HL-60 (cell line): Measurements from ENCODE around the gene MAD2L1.
"Not testable (repeated sequence)": the region's sequence is repeated elsewhere in the genome, so short reads cannot be mapped to it uniquely, and the experiment has no call there.

Experiments
- DNase-seq, 2 experiments: peaks; one replicate each; pipeline ENCODE4 v3.0.0-alpha.2; 2010 to 2020; ENCODE audit warnings: low read depth in 1 of 2, low spot score in 1 of 2
- H3K27ac ChIP-seq: fragments of 250-450 bp; sonication (Bioruptor Pico); replicated peaks from 2 replicates; pipeline ENCODE4 v1.5.1; 2020; ENCODE audit warnings: mild to moderate bottlenecking, moderate library complexity
- H3K27me3 ChIP-seq: fragments of 250-450 bp; sonication (Bioruptor Pico); 2 replicates; pipeline ENCODE4 v1.5.1; 2021; ENCODE audit warnings: mild to moderate bottlenecking, moderate library complexity; ENCODE audit not compliant: insufficient read depth, poor library complexity, severe bottlenecking
- H3K4me3 ChIP-seq: replicated peaks from 2 replicates; pipeline ENCODE4 v1.5.1; 2011; ENCODE audit warnings: mild to moderate bottlenecking, control low read depth, low read length; ENCODE audit not compliant: insufficient read depth
- CTCF ChIP-seq: IDR thresholded peaks from one replicate; pipeline ENCODE4 v1.5.1; 2011; ENCODE audit warnings: low read length, control low read depth, inconsistent platforms; ENCODE audit not compliant: insufficient read depth
- GABPA ChIP-seq: IDR thresholded peaks from 2 replicates; pipeline ENCODE4 v1.6.1; 2012; ENCODE audit warnings: low read depth
- POLR2AphosphoS5 ChIP-seq: IDR thresholded peaks from 2 replicates; pipeline ENCODE4 v1.6.1; 2012; ENCODE audit warnings: low read depth
- SPI1 ChIP-seq: IDR thresholded peaks from 2 replicates; pipeline ENCODE4 v1.6.1; 2012; ENCODE audit warnings: low read depth, mild to moderate bottlenecking, borderline replicate concordance
- TF ChIP-seq, protein P1 (sequence below): IDR thresholded peaks from 2 replicates; pipeline ENCODE4 v1.6.1; 2012; ENCODE audit warnings: low read depth; ENCODE audit not compliant: insufficient replicate concordance

The MAD2L1 gene

DNA sequence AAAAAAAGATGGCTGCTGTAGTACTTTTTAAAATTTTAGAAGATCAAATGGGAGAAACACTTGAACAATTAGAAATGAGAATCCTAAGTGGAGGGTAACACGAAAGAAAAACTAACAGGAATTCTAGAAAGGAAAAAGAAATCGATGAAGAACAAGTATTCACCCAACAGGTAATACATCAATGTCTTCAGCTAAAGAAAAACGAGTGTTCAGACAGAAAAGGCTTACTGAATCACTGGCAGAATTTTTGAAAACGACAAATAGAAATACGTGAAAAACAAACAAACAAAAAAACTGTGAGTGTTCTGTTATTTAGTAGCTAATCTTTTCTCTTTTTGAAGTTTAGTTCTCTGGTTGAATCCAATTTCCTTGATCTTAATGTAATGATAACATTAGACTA is 1.8 kb downstream of the MAD2L1 start:
- no peaks in the 10 kb centered on the region for H3K27me3 ChIP-seq
- DNase-seq = no peak
- H3K4me3 ChIP-seq = peak overlapping the region; percentile 62
- H3K27ac ChIP-seq = peak overlapping the region; percentile 96
- TF ChIP-seq, protein P1, sequence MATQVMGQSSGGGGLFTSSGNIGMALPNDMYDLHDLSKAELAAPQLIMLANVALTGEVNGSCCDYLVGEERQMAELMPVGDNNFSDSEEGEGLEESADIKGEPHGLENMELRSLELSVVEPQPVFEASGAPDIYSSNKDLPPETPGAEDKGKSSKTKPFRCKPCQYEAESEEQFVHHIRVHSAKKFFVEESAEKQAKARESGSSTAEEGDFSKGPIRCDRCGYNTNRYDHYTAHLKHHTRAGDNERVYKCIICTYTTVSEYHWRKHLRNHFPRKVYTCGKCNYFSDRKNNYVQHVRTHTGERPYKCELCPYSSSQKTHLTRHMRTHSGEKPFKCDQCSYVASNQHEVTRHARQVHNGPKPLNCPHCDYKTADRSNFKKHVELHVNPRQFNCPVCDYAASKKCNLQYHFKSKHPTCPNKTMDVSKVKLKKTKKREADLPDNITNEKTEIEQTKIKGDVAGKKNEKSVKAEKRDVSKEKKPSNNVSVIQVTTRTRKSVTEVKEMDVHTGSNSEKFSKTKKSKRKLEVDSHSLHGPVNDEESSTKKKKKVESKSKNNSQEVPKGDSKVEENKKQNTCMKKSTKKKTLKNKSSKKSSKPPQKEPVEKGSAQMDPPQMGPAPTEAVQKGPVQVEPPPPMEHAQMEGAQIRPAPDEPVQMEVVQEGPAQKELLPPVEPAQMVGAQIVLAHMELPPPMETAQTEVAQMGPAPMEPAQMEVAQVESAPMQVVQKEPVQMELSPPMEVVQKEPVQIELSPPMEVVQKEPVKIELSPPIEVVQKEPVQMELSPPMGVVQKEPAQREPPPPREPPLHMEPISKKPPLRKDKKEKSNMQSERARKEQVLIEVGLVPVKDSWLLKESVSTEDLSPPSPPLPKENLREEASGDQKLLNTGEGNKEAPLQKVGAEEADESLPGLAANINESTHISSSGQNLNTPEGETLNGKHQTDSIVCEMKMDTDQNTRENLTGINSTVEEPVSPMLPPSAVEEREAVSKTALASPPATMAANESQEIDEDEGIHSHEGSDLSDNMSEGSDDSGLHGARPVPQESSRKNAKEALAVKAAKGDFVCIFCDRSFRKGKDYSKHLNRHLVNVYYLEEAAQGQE = no peak
- TF ChIP-seq SPI1 (no peak), CTCF (no peak), GABPA (no peak), POLR2AphosphoS5 (no peak)

GRCh38 chr4:120063711-120064110 is 2.9 kb downstream of the MAD2L1 start:
- not testable (repeated sequence) for H3K4me3 ChIP-seq, H3K27me3 ChIP-seq, DNase-seq, H3K27ac ChIP-seq

DNA sequence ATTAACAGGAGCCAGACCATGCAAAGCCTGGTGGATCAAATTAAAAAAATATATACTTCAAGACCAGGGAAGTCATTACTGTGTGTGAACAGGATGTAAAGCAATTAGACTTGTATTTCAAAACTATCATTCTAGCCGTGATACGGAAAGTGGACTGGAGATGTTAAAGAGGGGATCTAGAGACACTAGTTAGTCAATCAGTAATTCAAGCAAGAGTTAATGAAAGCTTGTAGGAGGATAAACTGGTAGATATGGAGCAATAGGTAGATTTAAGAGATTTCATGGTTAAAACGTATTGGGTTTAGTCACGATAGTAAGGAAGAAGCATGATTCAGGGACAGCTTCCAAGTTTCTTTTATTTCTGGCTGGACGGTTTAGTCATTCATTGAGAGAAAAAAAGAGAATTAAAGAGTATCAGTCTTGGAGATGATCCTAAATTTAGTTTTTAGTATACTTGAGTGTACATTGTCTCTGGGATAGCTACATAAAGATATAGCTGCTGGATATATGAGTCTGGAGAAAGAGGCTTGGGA is 3.9 kb downstream of the MAD2L1 start:
- TF ChIP-seq POLR2AphosphoS5 (no peak), SPI1 (no peak), CTCF (no peak), GABPA (no peak)
- TF ChIP-seq, protein P1 = no peak
- Histone ChIP-seq H3K4me3 (no peak overlapping the region), H3K27me3 (no peaks in the 10 kb centered on the region), H3K27ac (no peak overlapping the region; the same call in 1 of the 2 replicates)
- no peak for DNase-seq

DNA sequence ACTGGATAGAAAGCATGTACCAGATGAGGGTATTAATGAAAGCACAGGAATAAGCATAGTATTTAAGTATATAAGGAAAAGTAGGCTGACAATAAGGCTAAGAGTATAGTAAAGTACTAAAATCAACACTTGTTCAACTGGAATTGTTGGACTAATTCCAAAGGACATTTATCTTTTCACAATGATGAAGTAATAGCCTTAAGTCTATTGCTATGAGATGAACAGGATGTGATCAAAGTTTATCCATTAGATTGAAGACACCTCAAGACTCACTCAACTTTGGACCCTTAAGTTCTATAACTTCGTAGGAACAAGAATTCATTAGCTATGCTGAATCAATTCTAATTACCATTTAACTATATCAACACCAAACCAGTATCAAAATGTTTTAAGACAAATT is 7.6 kb downstream of the MAD2L1 start:
- Histone ChIP-seq H3K27me3 (no peaks in the 10 kb centered on the region), H3K27ac (no peak overlapping the region), H3K4me3 (no peak overlapping the region)
- DNase-seq = no peak
- no peak for TF ChIP-seq GABPA
- TF ChIP-seq SPI1 = no peak
- no peak for TF ChIP-seq CTCF
- TF ChIP-seq, protein P1 = no peak
- no peak for TF ChIP-seq POLR2AphosphoS5
